ENCODE data around the gene GLRA1. TPM values are rescaled to one million over a fixed set of nuclear protein-coding genes. Genes with fewer than 3 reads are reported as not detected.
A peak's percentile ranks its signal among the peaks of the same experiment; 100 is the strongest.

Gene GLRA1
- total RNA-seq (not detected), polyA plus RNA-seq (not detected)

GRCh38 chr5:151924564-151925301, at the start of gene GLRA1:
Gene GLRA1 (minus strand): TSS chr5:151924851. CDS start chr5:151924549, 302 bp downstream.
- no peaks in the 10 kb centered on the region for H3K36me3 ChIP-seq (ENCODE audit: control insufficient read depth in 4 of 4, insufficient read depth in 3 of 4, low read depth in 1 of 4, low read length in 3 of 4)
- 9% methylated on average over 44 of the region's 44 CpGs for WGBS
- no peak within 1 kb of the TSS for H3K9ac ChIP-seq (ENCODE audit: low read depth in 1 of 2, low read length in 2 of 2)
- H3K27me3 ChIP-seq (ENCODE audit: control insufficient read depth in 4 of 4, insufficient read depth in 4 of 4, low read length in 3 of 4), result peaks cover 0 to 10% (median 6%) of the 10 kb centered on the region in 4 donors
- H3K9me3 ChIP-seq (ENCODE audit: control insufficient read depth in 4 of 4, low read length in 3 of 4), result peaks cover 0 to 6% (median 0%) of the 10 kb centered on the region in 4 donors
- DNase-seq (ENCODE audit: low spot score), result peak; percentile 69
- TF ChIP-seq, protein P1, sequence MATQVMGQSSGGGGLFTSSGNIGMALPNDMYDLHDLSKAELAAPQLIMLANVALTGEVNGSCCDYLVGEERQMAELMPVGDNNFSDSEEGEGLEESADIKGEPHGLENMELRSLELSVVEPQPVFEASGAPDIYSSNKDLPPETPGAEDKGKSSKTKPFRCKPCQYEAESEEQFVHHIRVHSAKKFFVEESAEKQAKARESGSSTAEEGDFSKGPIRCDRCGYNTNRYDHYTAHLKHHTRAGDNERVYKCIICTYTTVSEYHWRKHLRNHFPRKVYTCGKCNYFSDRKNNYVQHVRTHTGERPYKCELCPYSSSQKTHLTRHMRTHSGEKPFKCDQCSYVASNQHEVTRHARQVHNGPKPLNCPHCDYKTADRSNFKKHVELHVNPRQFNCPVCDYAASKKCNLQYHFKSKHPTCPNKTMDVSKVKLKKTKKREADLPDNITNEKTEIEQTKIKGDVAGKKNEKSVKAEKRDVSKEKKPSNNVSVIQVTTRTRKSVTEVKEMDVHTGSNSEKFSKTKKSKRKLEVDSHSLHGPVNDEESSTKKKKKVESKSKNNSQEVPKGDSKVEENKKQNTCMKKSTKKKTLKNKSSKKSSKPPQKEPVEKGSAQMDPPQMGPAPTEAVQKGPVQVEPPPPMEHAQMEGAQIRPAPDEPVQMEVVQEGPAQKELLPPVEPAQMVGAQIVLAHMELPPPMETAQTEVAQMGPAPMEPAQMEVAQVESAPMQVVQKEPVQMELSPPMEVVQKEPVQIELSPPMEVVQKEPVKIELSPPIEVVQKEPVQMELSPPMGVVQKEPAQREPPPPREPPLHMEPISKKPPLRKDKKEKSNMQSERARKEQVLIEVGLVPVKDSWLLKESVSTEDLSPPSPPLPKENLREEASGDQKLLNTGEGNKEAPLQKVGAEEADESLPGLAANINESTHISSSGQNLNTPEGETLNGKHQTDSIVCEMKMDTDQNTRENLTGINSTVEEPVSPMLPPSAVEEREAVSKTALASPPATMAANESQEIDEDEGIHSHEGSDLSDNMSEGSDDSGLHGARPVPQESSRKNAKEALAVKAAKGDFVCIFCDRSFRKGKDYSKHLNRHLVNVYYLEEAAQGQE (IDR thresholded peaks at IDR 0.05), result peak; percentile 100
- TF ChIP-seq FOXA2 (IDR thresholded peaks at IDR 0.05) (no peak), RXRA (IDR thresholded peaks at IDR 0.05) (no peak), NR2F2 (IDR thresholded peaks at IDR 0.05) (no peak)
- H3K27ac ChIP-seq (ENCODE audit: low read depth in 1 of 2, low read length in 2 of 2), result no peak within 1 kb of the TSS
- no peaks in the 10 kb centered on the region for H3K4me1 ChIP-seq (ENCODE audit: control insufficient read depth in 4 of 4, insufficient read depth in 4 of 4, low read length in 3 of 4)
- H3K4me3 ChIP-seq (ENCODE audit: low read depth in 1 of 3, low read length in 3 of 3), result no peak within 1 kb of the TSS

DNA sequence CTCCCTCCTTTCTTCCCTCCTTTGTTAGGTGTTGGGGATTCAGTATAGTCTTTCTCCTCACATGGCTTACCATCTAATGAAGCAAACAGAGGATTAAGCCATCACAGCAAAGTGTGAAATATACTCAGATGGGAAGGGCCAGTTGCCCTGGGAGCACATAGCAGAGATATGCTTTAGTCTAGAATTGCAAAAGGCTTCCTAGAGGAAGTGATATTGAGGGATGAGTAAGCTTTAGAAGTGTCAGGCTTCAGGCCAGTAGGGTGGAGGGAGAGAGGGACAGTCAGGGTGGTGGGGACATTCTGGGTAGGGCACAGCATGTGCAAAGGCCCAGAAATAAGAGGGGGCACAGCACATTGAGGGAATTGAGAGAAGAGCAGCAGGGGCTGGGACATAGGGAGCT, 46.2 kb upstream of the GLRA1 start:
- Histone ChIP-seq H3K9ac (ENCODE audit: low read depth in 1 of 2, low read length in 2 of 2) (no peak overlapping the region), H3K36me3 (ENCODE audit: control insufficient read depth in 4 of 4, insufficient read depth in 3 of 4, low read depth in 1 of 4, low read length in 3 of 4) (no peaks in the 10 kb centered on the region), H3K4me3 (ENCODE audit: low read depth in 1 of 3, low read length in 3 of 3) (no peak overlapping the region), H3K4me1 (ENCODE audit: control insufficient read depth in 4 of 4, insufficient read depth in 4 of 4, low read length in 3 of 4) (no peaks in the 10 kb centered on the region), H3K27ac (ENCODE audit: low read depth in 1 of 2, low read length in 2 of 2) (no peak overlapping the region), H3K9me3 (ENCODE audit: control insufficient read depth in 4 of 4, low read length in 3 of 4) (no peaks in the 10 kb centered on the region), H3K27me3 (ENCODE audit: control insufficient read depth in 4 of 4, insufficient read depth in 4 of 4, low read length in 3 of 4) (no peaks in the 10 kb centered on the region)
- DNase-seq (ENCODE audit: low spot score), result no peak
- TF ChIP-seq, protein P2, sequence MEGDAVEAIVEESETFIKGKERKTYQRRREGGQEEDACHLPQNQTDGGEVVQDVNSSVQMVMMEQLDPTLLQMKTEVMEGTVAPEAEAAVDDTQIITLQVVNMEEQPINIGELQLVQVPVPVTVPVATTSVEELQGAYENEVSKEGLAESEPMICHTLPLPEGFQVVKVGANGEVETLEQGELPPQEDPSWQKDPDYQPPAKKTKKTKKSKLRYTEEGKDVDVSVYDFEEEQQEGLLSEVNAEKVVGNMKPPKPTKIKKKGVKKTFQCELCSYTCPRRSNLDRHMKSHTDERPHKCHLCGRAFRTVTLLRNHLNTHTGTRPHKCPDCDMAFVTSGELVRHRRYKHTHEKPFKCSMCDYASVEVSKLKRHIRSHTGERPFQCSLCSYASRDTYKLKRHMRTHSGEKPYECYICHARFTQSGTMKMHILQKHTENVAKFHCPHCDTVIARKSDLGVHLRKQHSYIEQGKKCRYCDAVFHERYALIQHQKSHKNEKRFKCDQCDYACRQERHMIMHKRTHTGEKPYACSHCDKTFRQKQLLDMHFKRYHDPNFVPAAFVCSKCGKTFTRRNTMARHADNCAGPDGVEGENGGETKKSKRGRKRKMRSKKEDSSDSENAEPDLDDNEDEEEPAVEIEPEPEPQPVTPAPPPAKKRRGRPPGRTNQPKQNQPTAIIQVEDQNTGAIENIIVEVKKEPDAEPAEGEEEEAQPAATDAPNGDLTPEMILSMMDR (IDR thresholded peaks at IDR 0.05; ENCODE audit: low read depth, low read length, missing input control), result no peak
- TF ChIP-seq EGR1 (IDR thresholded peaks at IDR 0.05; ENCODE audit: low read depth in 2 of 2) (no peak), FOXA2 (IDR thresholded peaks at IDR 0.05) (no peak), JUND (IDR thresholded peaks at IDR 0.05) (no peak), ZBTB33 (IDR thresholded peaks at IDR 0.05) (no peak), RXRA (IDR thresholded peaks at IDR 0.05) (no peak), MAX (IDR thresholded peaks at IDR 0.05) (no peak), RAD21 (IDR thresholded peaks at IDR 0.05) (no peak), GABPA (IDR thresholded peaks at IDR 0.05 in 1 of 2, conservative IDR thresholded peaks at IDR 0.05 in 1 of 2) (no peak), HNF4G (IDR thresholded peaks at IDR 0.05) (no peak), NR2F2 (IDR thresholded peaks at IDR 0.05) (no peak), YY1 (IDR thresholded peaks at IDR 0.05) (no peak), HNF4A (conservative IDR thresholded peaks at IDR 0.05) (no peak), TAF1 (conservative IDR thresholded peaks at IDR 0.05) (no peak), FOXA1 (IDR thresholded peaks at IDR 0.05) (no peak), SP1 (IDR thresholded peaks at IDR 0.05) (no peak)
- TF ChIP-seq, protein P3, sequence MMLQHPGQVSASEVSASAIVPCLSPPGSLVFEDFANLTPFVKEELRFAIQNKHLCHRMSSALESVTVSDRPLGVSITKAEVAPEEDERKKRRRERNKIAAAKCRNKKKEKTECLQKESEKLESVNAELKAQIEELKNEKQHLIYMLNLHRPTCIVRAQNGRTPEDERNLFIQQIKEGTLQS (IDR thresholded peaks at IDR 0.05), result no peak
- TF ChIP-seq, protein P1 (IDR thresholded peaks at IDR 0.05), result no peak

Measured in liver (tissue), 9 donors.